ENCODE data around the gene MORN3. TPM values are rescaled to one million over a fixed set of nuclear protein-coding genes. Genes with fewer than 3 reads are reported as not detected.

MORN3 gene
- total and polyA plus RNA-seq, 2 of the 4 experiments (the other 2 are of a cell fraction): 0.18 to 0.22 TPM

DNA sequence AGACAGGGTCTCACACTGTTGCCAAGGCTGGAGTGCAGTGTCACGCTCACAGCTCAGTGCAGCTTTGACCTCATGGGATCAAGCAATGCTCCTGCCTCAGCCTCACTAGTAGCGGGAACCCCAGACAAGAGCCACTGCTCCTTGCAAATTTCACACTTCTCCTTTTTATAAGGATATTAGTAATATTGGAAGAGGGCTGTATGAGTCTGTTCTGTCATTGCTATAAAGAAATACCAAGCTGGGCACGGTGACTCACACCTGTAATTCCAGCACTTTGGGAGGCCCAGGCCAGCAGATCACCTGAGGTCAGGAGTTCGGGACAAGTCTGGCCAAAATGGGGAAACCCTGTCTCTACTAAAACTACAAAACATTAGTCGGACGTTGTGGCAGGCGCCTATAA is 56.0 kb downstream of the MORN3 start:
- Histone ChIP-seq H3K9me1 (ENCODE audit: insufficient read depth, low read length) (no peaks in the 10 kb centered on the region), H2BK15ac (ENCODE audit: low read depth, low read length) (no peak overlapping the region), H3K79me1 (ENCODE audit: low read depth in 1 of 2, low read length in 2 of 2) (no peaks in the 10 kb centered on the region), H3K18ac (ENCODE audit: low read depth, low read length) (no peak overlapping the region), H4K5ac (ENCODE audit: low read depth, low read length) (no peak overlapping the region), H2AK9ac (replicated peaks; ENCODE audit: low read depth, low read length, poor library complexity) (no peak overlapping the region), H3K4me3 (ENCODE audit: insufficient read depth, low read depth, low read length) (no peak overlapping the region), H3K9ac (ENCODE audit: low read depth, low read length) (no peak overlapping the region), H3K14ac (replicated peaks; ENCODE audit: low read depth, low read length) (no peak overlapping the region), H2BK20ac (ENCODE audit: low read depth, low read length) (no peak overlapping the region), H3K23ac (ENCODE audit: low read depth, low read length) (no peak overlapping the region), H3K27me3 (ENCODE audit: control insufficient read depth, insufficient read depth, low read length) (no peaks in the 10 kb centered on the region), H3K4me2 (ENCODE audit: low read depth, low read length) (no peak overlapping the region), H3K9me3 (ENCODE audit: control insufficient read depth, insufficient read depth, low read length) (no peaks in the 10 kb centered on the region), H3K4me1 (ENCODE audit: control insufficient read depth, insufficient read depth, low read length) (peaks cover 4% of the 10 kb centered on the region; the same call in 1 of the 2 replicates), H2AFZ (replicated peaks; ENCODE audit: low read length, poor library complexity) (no peak overlapping the region), H4K8ac (ENCODE audit: low read depth in 2 of 2, low read length in 2 of 2) (no peak overlapping the region), H3K27ac (ENCODE audit: insufficient read depth, low read length) (no peak overlapping the region), H2BK5ac (ENCODE audit: low read depth, low read length, poor library complexity, severe bottlenecking) (no peak overlapping the region), H4K20me1 (ENCODE audit: insufficient read depth, low read length) (no peaks in the 10 kb centered on the region), H3K4ac (ENCODE audit: low read depth, low read length) (no peak overlapping the region), H2BK120ac (ENCODE audit: low read depth, low read length) (no peak overlapping the region), H4K91ac (ENCODE audit: insufficient read depth, low read depth, low read length) (no peak overlapping the region), H2AK5ac (ENCODE audit: low read depth, low read length) (no peak overlapping the region), H3K56ac (ENCODE audit: extremely low read depth, insufficient read depth, low read length) (no peak overlapping the region), H3K36me3 (ENCODE audit: control insufficient read depth, insufficient read depth, low read length) (no peaks in the 10 kb centered on the region)
- no peak for ATAC-seq (ENCODE audit: low read depth)
- intact Hi-C loops (cut with micrococcal nuclease): loop anchor here (5.0 kb wide), 1 partner anchor 56 kb away; no protein-coding TSS in a partner anchor
- in situ Hi-C loops (cut with MboI; ENCODE audit: low sequenced_read_pairs): no loop called here
- no TSS peak for BruUV-seq (replicated peaks)
- ChIA-PET POLR2A (ENCODE audit: unreplicated experiment) (no interaction called here), CTCF (no interaction called here)
- TF ChIP-seq MXI1 (IDR thresholded peaks at IDR 0.05; ENCODE audit: borderline replicate concordance, low read depth, low read length) (no peak), NFE2L2 (IDR thresholded peaks at IDR 0.05; ENCODE audit: low read depth, low read length) (no peak), CHD1 (IDR thresholded peaks at IDR 0.05; ENCODE audit: low read depth, low read length) (no peak), CEBPB (IDR thresholded peaks at IDR 0.05; ENCODE audit: low read depth, low read length) (no peak), RFX5 (IDR thresholded peaks at IDR 0.05; ENCODE audit: low read depth, low read length) (no peak), MAFK (IDR thresholded peaks at IDR 0.05; ENCODE audit: low read depth, low read length) (no peak), RAD21 (IDR thresholded peaks at IDR 0.05; ENCODE audit: low read length) (no peak), SMC3 (IDR thresholded peaks at IDR 0.05; ENCODE audit: low read depth, low read length) (no peak), POLR2A (IDR thresholded peaks at IDR 0.05; ENCODE audit: low read depth, low read length) (no peak), RCOR1 (IDR thresholded peaks at IDR 0.05; ENCODE audit: insufficient replicate concordance, low read length) (no peak), FOS (IDR thresholded peaks at IDR 0.05; ENCODE audit: low read depth, low read length) (no peak), MAZ (IDR thresholded peaks at IDR 0.05; ENCODE audit: borderline replicate concordance, low read depth, low read length) (no peak)
- TF ChIP-seq, protein P1, sequence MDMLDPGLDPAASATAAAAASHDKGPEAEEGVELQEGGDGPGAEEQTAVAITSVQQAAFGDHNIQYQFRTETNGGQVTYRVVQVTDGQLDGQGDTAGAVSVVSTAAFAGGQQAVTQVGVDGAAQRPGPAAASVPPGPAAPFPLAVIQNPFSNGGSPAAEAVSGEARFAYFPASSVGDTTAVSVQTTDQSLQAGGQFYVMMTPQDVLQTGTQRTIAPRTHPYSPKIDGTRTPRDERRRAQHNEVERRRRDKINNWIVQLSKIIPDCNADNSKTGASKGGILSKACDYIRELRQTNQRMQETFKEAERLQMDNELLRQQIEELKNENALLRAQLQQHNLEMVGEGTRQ (IDR thresholded peaks at IDR 0.05; ENCODE audit: low read depth, low read length): no peak
- dilution Hi-C loops (cut with HindIII; ENCODE audit: low sequenced_read_pairs, unreplicated experiment): no loop called here
- no peak for DNase-seq
- 76% methylated on average over 2 of the region's 7 CpGs; no CpG with 5 or more reads in 1 of the 2 experiments for WGBS, 2 experiments (ENCODE audit: extremely low coverage in 2 of 2, insufficient read length in 1 of 2)

Data from IMR-90 (cell line).